Epithelial cell of esophagus (primary cell): Measurements from ENCODE around the gene MTX1.

Source experiments
- DNase-seq: peaks from one replicate; pipeline ENCODE4 v3.0.0; 2010; ENCODE audit warnings: low read depth
- H3K4me3 ChIP-seq: 2 replicates; pipeline ENCODE4 v1.5.1; 2011; ENCODE audit warnings: mild to moderate bottlenecking, low read length, control low read depth
- CTCF ChIP-seq: IDR thresholded peaks from 2 replicates; pipeline ENCODE4 v1.5.1; 2011; ENCODE audit warnings: low read depth, mild to moderate bottlenecking, low read length, control low read depth, inconsistent platforms; ENCODE audit not compliant: insufficient read depth; ENCODE audit errors: missing control alignments

The MTX1 gene

GRCh38 chr1:155176544-155177071 is 31.9 kb upstream of the MTX1 start:
- TF ChIP-seq CTCF = peak; percentile 95
- peak; percentile 78 for DNase-seq
- no peak overlapping the region for H3K4me3 ChIP-seq

- peak; percentile 50 for DNase-seq
- no peak for TF ChIP-seq CTCF
These were observed 31.1 kb upstream of the MTX1 start for GRCh38 chr1:155177192-155177917.

GRCh38 chr1:155177918-155178281 is 30.6 kb upstream of the MTX1 start:
- no peak for TF ChIP-seq CTCF
- DNase-seq = no peak
- no peak overlapping the region for H3K4me3 ChIP-seq

More at GRCh38 chr1:155177192-155177917, 31.1 kb upstream of the MTX1 start:
- H3K4me3 ChIP-seq = no peak overlapping the region

GRCh38 chr1:155178441-155179111 is 29.9 kb upstream of the MTX1 start:
- DNase-seq = no peak
- H3K4me3 ChIP-seq = no peak overlapping the region
- TF ChIP-seq CTCF = no peak

DNA sequence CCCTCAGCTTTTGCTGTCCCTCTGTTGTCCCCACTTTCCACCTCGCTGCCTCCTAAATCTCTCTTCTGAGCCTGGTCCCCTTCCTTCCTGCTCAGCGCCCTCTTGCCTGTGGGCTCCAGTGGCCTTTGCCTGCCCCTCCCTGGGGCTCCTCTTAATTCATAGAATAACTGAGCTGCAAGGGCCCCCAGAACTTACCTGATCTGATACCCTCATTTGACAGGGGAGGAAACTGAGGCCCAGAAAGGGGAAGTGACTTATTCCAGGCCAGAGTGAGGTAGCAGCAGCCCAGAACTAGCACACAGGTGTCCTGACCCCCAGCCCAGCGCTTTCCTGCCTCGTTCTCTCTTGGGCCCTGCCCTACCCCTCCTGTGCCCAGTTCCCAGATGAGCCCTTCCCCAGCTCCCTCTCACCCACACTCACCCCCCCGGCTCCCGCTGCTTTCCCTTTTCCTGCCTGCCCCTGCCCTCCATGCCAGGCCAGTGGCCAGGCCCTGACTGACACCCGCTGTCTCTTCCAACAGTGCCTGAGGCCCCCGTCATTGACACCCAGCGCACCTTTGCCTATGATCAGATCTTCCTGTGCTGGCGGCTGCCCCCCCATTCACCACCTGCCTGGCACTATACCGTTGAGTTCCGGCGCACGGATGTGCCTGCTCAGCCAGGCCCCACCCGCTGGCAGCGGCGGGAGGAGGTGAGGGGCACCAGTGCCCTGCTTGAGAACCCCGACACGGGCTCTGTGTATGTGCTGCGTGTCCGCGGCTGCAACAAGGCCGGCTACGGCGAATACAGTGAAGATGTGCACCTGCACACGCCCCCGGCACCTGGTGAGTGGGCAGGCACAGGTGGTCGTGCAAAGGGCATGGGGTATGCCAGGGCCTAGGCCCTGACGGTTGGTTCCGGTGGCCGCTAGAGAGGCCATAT is 29.1 kb upstream of the MTX1 start:
- no peak for TF ChIP-seq CTCF
- no peak overlapping the region for H3K4me3 ChIP-seq
- no peak for DNase-seq

DNA sequence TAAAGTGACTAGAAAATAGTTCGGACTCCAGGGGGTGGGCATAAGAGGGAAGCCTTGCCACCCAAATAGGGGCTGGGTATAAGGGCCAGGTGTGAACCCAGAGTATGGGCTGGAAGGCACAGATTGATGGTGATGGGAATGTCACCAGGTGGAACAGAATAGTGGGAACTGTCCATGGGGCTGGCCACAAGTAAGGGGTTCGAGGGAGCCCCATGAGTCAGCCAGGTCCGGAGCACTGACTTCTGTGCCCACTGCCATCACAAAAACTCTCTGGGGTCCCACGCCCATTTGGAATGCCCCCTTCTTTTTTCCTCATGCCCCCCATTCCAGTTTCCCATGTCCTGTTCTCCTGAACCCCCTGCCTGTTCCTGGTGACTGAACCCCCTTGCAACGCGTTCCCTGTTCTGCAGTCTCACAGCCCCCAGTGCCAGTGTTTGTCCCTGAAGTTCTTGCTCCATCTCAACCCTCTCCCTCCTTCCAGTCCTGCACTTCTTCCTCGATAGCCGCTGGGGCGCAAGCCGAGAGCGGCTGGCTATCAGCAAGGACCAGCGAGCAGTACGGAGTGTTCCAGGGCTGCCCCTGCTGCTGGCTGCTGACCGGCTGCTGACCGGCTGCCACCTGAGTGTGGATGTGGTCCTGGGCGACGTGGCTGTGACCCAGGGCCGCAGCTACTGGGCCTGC is 27.0 kb upstream of the MTX1 start:
- no peak for TF ChIP-seq CTCF
- DNase-seq = no peak
- H3K4me3 ChIP-seq = no peak overlapping the region
